GM19467 (cell line): ENCODE measurements around the gene FRMD4A.

ENCODE experiments used
- ATAC-seq: cut with Tn5 transposase; IDR thresholded peaks from one replicate; pipeline ENCODE4 v1.9.1; 2021; ENCODE audit warnings: mild to moderate bottlenecking, moderate library complexity; ENCODE audit not compliant: unreplicated experiment

FRMD4A gene

DNA sequence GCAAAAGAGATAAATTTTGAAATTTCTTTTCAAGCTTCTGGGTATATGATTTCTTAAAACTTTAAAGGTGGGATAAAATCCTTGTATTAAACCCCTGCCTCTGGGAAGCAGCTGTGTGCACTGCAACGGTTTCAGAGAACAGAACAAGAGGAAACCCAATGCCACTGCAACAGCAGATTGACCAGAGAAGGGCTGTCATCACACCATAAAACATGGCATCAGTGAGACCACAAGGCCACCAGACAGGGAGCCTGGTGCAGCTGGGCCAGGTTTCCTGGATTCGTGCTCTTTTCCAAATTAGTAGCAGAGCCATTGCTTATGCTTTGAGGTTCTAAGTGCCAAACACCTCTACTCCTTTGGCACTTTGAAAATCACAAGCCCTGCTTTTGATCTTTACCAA, 591.5 kb downstream of the FRMD4A start:
- no peak for ATAC-seq

DNA sequence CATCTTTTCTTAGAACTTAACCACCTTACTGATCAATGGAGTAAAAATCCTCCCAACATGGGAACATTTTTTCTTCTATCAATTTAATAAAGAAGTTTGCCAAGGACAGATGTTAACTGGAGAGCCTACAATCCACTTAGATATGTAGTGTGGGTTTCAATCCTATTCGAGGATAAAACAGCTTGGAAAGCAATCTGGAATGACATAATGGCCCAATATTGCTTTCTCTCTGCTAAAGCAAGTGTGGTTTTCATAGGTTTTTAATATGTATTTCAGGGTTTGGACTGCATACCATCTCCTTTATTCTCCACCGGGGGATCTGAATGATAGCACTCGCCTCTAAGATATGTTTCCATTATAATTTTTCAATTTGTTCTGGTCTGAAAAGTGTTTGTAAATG, 594.2 kb downstream of the FRMD4A start:
- ATAC-seq = no peak

GRCh38 chr10:13734151-13734550, 596.6 kb downstream of the FRMD4A start:
- no peak for ATAC-seq

DNA sequence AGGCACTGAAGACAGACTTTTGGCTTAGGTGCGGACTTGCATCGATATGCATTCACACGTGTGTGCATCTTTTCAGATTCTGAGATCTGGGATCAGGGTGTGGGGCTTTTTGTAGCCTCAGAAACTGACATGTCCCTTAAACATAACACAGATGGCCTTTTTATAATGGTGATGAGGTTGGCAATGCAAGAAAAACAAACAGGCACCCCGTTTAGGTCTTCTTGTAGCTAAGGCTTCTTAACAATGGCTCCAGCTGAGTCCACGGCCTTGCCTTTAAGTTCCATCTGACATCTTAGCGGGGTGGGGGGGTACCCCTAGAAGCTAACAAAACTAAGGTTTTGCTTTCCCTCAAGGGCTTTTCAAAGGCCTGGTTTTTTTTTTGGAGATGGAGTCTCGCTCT, 597.7 kb downstream of the FRMD4A start:
- ATAC-seq = no peak

GRCh38 chr10:13732465-13732881, 598.3 kb downstream of the FRMD4A start:
- ATAC-seq = no peak

GRCh38 chr10:13731799-13732198, 598.9 kb downstream of the FRMD4A start:
- ATAC-seq = no peak

- ATAC-seq = no peak
Measured at GRCh38 chr10:13730956-13731355, 599.8 kb downstream of the FRMD4A start.

GRCh38 chr10:13730306-13730652, 600.4 kb downstream of the FRMD4A start:
- no peak for ATAC-seq

DNA sequence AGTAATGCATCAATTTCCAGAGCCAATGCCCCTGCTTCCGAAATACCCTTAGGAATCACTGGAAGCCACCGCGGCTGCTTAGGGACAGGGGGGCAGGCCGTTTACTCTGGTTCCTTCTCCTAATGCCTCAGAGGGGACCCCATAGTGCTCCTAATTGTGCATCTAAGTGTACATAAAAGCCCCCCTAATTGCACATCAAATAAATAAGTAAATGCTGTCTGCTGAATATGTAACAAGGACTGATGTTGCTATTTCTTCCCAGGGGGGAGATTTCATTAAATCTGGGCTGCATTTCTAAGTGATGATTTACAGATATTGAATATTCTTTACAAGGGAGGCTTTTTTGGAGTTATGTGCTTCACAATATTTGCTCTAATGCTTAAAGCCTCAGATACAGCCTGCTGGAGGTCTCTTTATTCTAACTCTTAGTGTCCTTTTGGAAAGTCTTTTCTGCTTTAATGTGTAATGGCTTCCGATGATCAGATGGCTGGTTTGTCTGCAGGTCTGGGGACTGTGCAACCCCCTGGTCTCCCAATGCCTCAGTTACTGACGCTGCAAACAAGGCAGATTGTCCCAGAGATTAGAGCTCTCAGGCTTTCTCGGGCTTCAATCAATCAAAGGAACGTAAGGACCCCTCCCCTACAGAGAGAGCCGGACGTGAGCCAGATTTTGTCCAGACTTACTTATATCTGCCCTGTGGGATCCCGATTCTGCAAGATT, 601.0 kb downstream of the FRMD4A start:
- no peak for ATAC-seq

DNA sequence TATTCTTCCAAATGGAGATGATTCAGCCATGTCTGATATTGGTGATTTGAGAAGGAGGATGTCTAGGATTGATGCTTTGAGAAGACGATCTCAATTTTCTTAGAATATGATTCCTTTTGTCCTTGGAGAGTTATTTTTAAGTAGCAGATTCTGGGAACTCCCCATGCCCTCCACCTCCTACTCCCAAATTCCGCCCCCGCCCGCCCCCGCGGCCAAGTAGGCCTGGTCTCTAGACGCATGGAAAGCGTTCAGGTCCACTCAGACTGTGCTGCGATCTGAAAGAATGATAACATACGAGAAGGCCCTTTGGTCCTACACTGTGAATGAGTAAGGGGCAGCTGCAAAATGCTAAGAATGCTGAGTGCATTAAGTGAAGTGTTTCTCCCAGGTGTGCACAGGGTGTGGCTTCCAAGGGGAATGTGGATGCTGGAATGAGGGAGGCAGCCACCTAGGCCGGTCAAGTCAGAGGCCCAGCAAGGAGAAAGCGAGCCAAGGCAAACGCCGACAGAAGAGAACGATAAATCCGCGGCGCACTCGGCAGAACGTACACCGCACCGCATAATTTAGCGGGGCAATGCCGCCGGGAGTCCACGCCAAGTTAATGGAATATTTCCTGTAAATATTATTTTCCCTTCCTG, 601.7 kb downstream of the FRMD4A start:
- no peak for ATAC-seq

- no peak for ATAC-seq
Measured at GRCh38 chr10:13725594-13725993, 605.1 kb downstream of the FRMD4A start.

- ATAC-seq = no peak
Measured at GRCh38 chr10:13724484-13724883, 606.2 kb downstream of the FRMD4A start.

DNA sequence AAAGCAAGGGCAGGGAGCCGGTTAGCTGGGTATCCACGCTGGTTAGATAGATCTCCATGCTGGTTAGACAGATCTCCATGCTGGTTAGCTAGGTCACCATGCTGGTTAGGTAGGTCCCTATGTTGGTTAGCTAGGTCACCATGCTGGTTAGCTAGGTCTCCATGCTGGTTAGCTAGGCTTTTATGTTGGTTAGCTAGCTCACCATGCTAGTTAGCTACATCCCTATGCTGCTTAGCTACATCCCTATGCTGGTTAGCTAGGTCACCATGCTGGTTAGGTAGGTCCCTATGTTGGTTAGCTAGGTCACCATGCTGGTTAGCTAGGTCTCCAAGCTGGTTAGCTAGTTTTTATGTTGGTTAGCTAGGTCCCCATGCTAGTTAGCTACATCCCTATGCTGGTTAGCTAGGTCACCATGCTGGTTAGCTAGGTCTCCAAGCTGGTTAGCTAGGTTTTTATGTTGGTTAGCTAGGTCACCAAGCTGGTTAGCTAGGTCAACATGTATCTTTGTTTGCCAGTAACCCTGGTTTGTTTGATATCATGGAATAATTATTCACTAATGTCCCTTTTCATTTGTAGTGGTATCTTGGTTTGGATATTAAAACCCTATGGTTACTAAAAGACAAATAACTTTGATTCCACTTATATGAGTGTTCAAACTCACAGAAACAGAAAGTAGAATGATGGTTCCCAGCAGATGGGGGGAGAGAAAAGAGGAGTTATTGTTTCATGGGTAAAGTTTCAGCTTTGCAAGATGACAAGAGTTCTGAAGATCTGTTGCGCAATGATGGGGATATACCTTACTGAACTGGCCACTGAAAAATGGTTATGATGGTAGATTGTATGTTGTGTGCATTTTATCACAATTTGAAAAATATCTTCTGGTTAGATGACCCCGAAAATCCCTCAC, 607.7 kb downstream of the FRMD4A start:
- no peak for ATAC-seq

DNA sequence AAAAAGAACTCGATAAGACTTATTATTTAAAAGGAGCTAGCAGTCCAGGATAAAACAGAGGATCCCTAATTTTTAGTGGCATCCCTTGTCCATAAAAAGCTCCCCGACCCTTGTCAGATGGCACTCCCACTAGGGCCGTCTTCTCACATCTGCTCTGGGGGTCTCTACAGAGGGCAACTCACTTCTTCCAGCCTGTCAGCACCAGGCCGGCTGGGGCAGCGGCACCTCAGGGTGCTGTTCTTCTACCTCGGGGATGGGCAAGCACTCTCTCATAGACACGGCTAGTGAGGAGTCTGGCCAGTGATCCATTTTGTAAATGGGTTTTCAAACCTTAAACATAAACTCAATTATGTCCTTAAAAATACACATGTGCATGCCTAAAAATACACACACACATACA, 609.2 kb downstream of the FRMD4A start:
- no peak for ATAC-seq

- no peak for ATAC-seq
Measured at GRCh38 chr10:13720699-13721098, 610.0 kb downstream of the FRMD4A start.

DNA sequence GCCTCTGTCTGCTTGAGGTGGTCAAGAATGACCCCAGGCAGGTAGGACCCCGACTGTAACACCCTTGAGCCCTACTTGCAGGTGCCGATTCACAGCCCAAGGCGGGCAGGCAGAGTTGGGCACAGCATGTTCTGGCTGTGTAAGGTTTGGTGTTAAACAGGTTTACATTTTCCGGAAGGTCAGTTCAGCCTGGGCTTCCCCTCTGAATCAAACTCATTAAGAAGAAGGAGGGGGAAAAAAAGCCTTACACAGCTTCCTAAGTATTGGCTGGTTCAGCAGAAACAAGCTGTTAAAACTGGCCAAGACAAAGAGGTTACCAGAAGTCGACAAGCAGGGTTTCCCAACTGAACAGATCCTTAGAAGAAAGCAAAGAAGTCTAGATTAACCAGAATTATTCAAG, 611.3 kb downstream of the FRMD4A start:
- ATAC-seq = no peak

DNA sequence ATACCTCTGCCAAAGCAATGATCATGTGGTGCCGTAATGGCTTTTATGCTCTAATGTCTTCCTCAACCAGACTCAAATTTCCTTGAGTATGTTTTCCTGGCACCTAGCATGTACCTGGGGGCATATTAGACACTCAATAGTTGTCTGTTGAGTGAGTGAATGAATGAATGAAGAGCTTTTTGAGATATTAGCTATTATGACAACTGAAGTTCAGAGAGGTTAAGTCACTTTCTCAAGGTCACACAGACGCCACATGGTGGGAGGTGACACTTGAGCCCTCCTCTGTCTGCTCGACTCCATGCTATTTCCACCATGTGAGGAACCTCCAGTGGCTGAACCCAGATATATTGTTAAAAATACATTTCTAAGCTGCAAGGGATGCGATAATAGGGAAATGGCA, 611.9 kb downstream of the FRMD4A start:
- no peak for ATAC-seq

- ATAC-seq = no peak
Measured at GRCh38 chr10:13717936-13718772, 612.6 kb downstream of the FRMD4A start.

GRCh38 chr10:13717571-13717935, 613.2 kb downstream of the FRMD4A start:
- no peak for ATAC-seq

- ATAC-seq = no peak
Measured at GRCh38 chr10:13716081-13717071, 614.3 kb downstream of the FRMD4A start.
